ENCODE measurements around the gene ADGRA1.

DNA sequence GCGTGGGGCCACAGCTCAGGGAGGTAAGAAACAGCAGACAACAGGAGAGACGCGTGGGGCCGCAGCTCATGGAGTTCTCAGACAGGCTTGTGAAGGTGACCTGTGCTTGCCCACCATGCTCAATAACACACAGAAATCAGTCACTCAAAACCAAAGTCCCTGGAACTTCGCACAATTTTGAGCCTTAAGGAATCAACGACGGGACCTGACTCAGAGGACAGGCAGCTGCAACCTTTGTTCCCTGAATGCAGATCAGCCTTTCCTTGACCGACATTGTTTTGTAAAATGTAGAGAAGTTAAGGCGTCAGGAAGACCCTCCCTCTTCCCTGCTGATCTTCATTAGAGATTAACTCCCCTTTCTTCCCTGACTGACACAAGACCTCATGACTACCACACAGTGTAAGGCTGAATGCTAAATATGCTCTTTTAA is 63.8 kb downstream of the ADGRA1 start:
- no peak for TF ChIP-seq EZH2phosphoT487 (IDR thresholded peaks at IDR 0.05; ENCODE audit: insufficient read depth, low read depth)
- TF ChIP-seq EZH2 (IDR thresholded peaks at IDR 0.05; ENCODE audit: insufficient read depth, poor library complexity, severe bottlenecking), result no peak
